ENCODE data around the gene RAG2. TPM values are rescaled to one million over a fixed set of nuclear protein-coding genes. Genes with fewer than 3 reads are reported as not detected.

RAG2 gene
- total RNA-seq, 1 experiment from 2014 or later, result 0.10 TPM

GRCh38 chr11:36635066-36635862 is 37.2 kb upstream of the RAG2 start:
- TF ChIP-seq, protein P1, sequence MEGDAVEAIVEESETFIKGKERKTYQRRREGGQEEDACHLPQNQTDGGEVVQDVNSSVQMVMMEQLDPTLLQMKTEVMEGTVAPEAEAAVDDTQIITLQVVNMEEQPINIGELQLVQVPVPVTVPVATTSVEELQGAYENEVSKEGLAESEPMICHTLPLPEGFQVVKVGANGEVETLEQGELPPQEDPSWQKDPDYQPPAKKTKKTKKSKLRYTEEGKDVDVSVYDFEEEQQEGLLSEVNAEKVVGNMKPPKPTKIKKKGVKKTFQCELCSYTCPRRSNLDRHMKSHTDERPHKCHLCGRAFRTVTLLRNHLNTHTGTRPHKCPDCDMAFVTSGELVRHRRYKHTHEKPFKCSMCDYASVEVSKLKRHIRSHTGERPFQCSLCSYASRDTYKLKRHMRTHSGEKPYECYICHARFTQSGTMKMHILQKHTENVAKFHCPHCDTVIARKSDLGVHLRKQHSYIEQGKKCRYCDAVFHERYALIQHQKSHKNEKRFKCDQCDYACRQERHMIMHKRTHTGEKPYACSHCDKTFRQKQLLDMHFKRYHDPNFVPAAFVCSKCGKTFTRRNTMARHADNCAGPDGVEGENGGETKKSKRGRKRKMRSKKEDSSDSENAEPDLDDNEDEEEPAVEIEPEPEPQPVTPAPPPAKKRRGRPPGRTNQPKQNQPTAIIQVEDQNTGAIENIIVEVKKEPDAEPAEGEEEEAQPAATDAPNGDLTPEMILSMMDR (IDR thresholded peaks at IDR 0.05), result no peak
- no peak for TF ChIP-seq POLR2AphosphoS5 (IDR thresholded peaks at IDR 0.05; ENCODE audit: low read depth, low read length)
- no peak for TF ChIP-seq TCF7L2 (IDR thresholded peaks at IDR 0.05; ENCODE audit: low read depth, low read length)
- TF ChIP-seq, protein P2, sequence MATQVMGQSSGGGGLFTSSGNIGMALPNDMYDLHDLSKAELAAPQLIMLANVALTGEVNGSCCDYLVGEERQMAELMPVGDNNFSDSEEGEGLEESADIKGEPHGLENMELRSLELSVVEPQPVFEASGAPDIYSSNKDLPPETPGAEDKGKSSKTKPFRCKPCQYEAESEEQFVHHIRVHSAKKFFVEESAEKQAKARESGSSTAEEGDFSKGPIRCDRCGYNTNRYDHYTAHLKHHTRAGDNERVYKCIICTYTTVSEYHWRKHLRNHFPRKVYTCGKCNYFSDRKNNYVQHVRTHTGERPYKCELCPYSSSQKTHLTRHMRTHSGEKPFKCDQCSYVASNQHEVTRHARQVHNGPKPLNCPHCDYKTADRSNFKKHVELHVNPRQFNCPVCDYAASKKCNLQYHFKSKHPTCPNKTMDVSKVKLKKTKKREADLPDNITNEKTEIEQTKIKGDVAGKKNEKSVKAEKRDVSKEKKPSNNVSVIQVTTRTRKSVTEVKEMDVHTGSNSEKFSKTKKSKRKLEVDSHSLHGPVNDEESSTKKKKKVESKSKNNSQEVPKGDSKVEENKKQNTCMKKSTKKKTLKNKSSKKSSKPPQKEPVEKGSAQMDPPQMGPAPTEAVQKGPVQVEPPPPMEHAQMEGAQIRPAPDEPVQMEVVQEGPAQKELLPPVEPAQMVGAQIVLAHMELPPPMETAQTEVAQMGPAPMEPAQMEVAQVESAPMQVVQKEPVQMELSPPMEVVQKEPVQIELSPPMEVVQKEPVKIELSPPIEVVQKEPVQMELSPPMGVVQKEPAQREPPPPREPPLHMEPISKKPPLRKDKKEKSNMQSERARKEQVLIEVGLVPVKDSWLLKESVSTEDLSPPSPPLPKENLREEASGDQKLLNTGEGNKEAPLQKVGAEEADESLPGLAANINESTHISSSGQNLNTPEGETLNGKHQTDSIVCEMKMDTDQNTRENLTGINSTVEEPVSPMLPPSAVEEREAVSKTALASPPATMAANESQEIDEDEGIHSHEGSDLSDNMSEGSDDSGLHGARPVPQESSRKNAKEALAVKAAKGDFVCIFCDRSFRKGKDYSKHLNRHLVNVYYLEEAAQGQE (IDR thresholded peaks at IDR 0.05; ENCODE audit: insufficient read depth in 1 of 2, low read depth in 2 of 2, low read length in 1 of 2), result no peak
- no peak for TF ChIP-seq SIN3A (IDR thresholded peaks at IDR 0.05; ENCODE audit: borderline replicate concordance, insufficient read depth, low read depth, low read length)
- ATAC-seq (no peak), DNase-seq (ENCODE audit: low read depth, low spot score) (no peak)
- Histone ChIP-seq H3K27me3 (ENCODE audit: control insufficient read depth, insufficient read depth, low read length) (no peaks in the 10 kb centered on the region), H3K4me3 (ENCODE audit: low read depth in 2 of 2, low read length in 2 of 2) (no peak overlapping the region), H3K27ac (ENCODE audit: low read length) (peak overlapping the region; percentile 23; the same call in 1 of the 2 replicates), H3K36me3 (ENCODE audit: control insufficient read depth, insufficient read depth, low read length) (no peaks in the 10 kb centered on the region), H3K9me3 (ENCODE audit: control insufficient read depth, insufficient read depth, low read depth, low read length) (no peaks in the 10 kb centered on the region), H3K4me1 (ENCODE audit: control insufficient read depth, insufficient read depth, low read length) (no peaks in the 10 kb centered on the region)
- CTCF ChIA-PET, result no interaction called here
- no TSS peak for BruUV-seq (replicated peaks)
- intact Hi-C loops (cut with micrococcal nuclease; ENCODE audit: unreplicated experiment) (no loop called here), in situ Hi-C loops (cut with HindIII; ENCODE audit: low pct_unique_long_range_greater_than_20kb, low sequenced_read_pairs) (no loop called here)
- POLR2A ChIA-PET, result no interaction called here

DNA sequence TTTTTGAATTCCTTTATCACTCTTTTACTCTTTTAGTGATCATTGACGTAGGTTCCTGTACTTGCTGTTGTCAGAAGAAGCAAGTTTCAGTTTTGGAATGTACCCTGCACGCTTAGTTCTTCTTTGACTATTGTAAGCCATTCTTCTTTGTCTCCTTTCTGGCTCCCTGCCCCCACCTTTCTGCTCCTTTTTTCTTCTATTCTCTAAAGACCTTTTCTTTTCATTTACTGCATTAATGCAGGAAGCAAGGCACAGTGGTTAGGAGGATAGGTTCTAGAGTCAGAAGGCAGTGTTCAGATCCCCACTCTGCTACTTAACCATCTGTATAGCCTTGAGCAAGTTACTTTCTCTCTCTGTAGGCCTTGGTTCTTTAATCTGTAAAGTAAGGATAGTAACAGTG is 33.7 kb upstream of the RAG2 start:
- H3K4me1 ChIP-seq (ENCODE audit: control insufficient read depth, insufficient read depth, low read length), result peaks cover 3% of the 10 kb centered on the region; the same call in 1 of the 2 replicates
- no TSS peak for BruUV-seq (replicated peaks)
- H3K4me3 ChIP-seq (ENCODE audit: low read depth in 2 of 2, low read length in 2 of 2), result no peak overlapping the region
- CTCF ChIA-PET, result no interaction called here
- H3K36me3 ChIP-seq (ENCODE audit: control insufficient read depth, insufficient read depth, low read length), result no peaks in the 10 kb centered on the region
- in situ Hi-C loops (cut with HindIII; ENCODE audit: low pct_unique_long_range_greater_than_20kb, low sequenced_read_pairs), result no loop called here
- no peaks in the 10 kb centered on the region for H3K9me3 ChIP-seq (ENCODE audit: control insufficient read depth, insufficient read depth, low read depth, low read length)
- H3K27ac ChIP-seq (ENCODE audit: low read length), result no peak overlapping the region
- no peaks in the 10 kb centered on the region for H3K27me3 ChIP-seq (ENCODE audit: control insufficient read depth, insufficient read depth, low read length)
- ATAC-seq, result no peak
- POLR2A ChIA-PET, result no interaction called here
- TF ChIP-seq SIN3A (IDR thresholded peaks at IDR 0.05; ENCODE audit: borderline replicate concordance, insufficient read depth, low read depth, low read length) (no peak), POLR2AphosphoS5 (IDR thresholded peaks at IDR 0.05; ENCODE audit: low read depth, low read length) (no peak)
- TF ChIP-seq, protein P1 (IDR thresholded peaks at IDR 0.05), result no peak
- TF ChIP-seq, protein P2 (IDR thresholded peaks at IDR 0.05; ENCODE audit: insufficient read depth in 1 of 2, low read depth in 2 of 2, low read length in 1 of 2), result no peak
- no peak for DNase-seq (ENCODE audit: low read depth, low spot score)
- intact Hi-C loops (cut with micrococcal nuclease; ENCODE audit: unreplicated experiment), result no loop called here
